SIG-M5 (cell line): ENCODE results near the gene DAP.

Experiments
- DNase-seq: peaks from one replicate; lab custom pipeline; 2025; lab: John Stamatoyannopoulos, UW

DAP gene

DNA sequence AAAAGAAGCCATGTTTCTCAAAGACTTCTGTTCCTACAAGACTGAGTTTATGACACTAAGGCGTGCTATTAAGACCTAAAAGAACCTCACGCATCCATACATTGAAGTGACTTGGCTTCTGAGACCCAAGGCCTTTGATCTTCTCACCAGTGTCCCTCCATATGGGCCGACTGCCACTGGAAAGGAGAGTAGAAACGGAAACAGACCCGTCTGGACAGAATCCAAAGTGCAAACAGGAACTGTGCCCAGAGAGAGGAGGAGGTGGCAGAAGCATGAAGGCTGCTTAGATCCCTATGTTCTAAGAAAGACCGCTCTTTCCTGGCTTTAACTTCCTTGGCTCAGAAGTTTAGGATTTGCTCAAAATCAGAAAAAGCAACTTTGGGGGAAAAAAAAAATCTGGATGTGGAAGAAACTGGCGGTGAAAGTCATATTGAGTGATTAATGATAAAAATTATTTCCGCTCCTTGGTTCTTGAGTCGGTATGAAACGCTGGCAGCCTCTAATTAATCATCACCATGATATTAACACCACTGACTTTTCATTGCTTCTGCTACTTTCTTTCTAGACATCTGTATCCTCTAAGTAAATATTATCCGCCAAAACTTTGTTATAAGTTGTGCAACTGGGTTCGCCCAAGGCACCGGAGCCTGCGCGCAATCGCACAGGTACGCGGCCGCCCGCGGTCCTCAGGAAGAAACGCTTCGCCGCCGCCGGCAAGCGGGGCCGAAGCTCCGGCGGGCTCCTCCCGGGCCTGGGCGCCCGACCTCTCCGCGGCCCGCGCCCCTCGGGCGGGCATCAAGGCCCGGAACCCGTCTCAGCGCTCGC is 726 bp downstream of the DAP start:
- no peak for DNase-seq

DNA sequence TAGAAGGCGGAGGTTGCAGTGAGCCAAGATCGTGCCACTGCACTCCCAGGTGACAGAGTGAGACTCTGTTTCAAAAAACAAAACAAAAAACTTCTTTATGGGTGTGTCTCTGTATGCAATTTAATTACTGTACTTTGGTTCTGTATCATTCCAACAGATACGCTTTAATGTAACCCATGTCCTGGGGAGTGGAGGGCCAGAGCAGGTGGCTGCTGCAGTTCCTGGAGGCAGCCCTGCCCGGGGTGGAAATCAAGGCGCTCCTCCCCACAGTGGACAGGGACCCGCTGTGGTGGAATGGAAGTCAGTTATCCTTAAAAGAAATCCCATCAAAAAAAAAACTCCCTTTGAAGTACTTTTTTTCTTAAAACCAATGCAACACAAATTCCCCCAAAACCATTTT is 1.9 kb downstream of the DAP start:
- DNase-seq, result no peak

DNA sequence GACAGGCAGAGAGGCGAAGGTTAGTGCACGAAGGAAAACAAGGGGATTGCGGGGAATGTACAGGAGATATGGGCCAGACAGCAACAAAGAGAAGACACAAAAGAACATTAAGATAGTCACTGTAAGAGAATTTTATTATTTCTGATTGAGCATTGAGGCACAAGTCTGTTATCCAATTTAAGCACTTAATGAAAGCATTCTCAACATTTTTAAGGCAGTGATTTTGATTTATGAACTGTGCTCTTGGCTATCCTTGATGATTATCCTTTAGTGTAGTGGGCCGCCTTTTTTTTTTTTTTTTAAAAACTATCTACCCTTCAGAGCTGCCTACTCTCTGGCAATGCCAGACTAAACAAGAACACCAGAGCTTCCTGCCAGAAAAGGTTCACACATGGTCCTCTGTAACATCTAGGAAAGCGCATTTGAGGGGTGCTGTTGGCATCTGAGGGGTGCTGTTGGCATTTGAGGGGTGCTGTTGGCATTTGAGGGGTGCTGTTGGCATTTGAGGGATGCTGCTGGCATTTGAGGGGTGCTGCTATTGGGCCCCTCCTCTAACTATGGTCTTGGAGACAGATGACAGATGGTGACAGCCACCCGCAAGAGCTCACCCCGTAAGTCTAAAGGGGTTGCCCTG is 3.0 kb downstream of the DAP start:
- DNase-seq, result no peak

DNA sequence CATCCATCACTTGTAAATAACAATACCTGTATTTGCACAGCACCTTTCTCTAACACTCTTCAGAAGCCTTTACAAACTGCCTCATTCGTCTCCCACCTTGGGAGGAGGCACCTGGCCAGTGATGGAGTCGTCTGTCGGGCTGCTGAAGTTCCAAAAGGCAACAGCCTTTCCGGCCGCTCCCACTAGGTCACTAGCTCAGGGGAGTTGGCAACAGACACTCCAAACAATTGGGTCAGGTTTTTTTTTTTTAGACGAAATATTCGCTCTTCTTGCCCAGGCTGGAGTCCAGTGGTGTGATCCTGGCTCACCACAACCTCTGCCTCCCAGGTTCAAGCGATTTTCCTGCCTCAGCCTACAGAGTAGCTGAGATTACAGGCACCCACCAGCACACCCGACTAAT is 4.0 kb downstream of the DAP start:
- DNase-seq, result no peak

DNA sequence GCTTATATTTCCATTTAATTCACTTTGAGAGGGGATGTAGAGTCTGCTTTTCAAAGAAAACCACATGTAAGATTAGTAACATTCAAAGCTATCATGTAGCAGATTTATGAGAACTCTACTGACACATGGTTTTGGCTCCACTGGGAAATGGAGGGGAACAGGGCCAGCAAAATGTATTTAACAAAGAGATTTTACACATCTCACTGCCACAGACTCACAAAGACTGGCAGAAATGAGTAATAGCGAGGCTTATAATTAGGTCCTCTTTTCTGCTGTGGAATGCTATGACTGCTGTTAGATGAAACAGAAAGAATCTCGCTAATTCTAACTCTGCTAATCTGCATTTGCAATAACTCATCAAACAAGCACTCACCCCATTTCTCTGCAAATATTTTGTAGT is 4.5 kb downstream of the DAP start:
- DNase-seq, result no peak

DNA sequence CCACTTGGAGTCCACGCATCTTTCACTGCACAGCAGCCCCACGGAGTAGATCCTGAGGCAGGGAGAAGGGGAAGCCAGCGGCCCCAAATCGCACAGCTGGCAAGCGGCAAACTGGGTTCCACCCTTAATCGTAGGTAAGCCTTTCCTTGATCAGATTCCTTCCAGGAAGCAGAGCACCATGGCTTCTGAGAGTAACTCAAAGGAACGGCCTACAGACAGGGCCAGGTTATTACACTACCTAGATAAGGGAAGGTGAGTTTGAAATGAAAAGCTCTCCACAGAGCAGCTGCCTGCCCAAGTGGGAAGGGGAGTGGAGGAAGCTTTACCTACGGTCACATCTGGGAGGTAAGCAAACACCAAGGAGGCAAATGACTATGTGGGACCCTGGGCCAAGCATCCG is 7.9 kb downstream of the DAP start:
- DNase-seq, result no peak

DNA sequence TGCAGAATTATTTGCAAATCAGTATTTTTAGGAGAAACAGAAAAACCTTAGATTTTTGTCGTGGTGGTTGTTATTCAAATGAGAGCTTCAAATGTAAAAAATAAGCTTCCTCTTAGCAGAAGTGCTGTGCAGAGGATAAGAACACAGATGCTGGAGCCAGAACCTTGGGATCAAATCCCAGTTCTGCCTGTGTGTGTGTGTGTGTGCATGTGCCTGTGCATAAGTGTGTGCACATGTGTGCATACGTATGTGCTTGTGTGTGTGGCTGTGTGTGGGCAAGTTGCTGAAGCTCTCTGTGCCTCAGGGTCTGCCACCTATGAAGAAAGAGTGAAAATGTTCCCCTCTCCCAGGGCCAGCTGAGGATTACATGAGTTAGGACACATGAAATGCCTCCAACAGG is 8.6 kb downstream of the DAP start:
- no peak for DNase-seq

DNA sequence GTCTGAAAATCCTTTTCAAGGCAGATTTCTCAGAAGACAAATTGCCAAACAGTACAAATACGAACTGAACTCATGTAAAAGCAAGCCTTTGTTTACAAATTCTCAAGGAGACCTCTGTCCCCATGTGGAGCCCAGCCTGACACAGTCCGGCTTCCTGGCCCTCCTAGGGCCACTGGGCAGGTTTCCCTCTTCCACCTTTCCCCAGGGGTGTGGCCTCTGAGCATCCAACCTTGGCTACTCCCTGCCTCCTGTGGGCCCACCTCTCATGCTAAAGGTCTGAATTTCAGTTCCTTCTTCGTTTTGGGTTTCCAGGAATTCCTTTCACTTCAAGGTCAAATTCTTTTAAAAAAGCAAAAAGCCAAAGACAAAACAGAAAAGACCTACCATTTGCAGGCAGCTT is 10.1 kb downstream of the DAP start:
- DNase-seq, result no peak

- no peak for DNase-seq
Measured at GRCh38 chr5:10747678-10748622, 13.1 kb downstream of the DAP start.

DNA sequence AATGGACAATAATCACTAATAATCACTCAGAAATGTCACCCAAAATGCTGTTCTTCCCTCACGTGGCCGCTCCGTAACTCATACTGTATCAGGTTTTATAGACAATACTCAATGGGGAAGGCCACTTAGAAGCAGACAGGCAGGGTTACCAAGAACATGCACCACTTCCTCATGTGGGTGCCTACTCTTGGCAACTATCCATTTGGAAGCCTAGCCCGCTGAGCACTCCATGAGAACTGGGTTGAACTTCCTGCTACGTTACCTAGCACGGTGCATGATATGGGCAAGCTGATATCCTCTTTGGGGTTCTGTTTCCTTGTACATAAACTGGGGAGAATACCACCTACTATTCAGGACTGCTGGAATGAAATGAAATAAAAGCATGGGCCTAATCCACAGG is 14.3 kb downstream of the DAP start:
- DNase-seq, result no peak

DNA sequence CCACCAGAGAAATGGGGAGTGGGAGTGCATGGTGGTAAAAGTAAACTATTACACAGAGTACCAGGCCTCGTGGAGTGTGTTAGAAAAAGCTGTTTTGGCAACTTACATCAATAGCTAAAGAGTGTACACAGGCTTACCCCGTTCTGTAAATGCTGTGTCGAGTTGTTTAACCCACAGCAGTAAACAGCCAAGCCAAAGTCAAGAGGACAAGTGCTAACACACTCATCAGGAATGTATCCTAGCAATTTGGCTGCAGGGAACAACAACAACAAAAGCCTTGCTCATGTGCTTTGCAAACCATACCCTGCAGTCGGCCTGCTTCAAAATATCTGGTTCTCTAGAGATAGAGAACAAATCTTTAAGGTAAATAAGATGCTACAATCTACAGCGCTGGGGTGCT is 15.9 kb downstream of the DAP start:
- no peak for DNase-seq

- no peak for DNase-seq
Measured at GRCh38 chr5:10744681-10745080, 16.4 kb downstream of the DAP start.

DNA sequence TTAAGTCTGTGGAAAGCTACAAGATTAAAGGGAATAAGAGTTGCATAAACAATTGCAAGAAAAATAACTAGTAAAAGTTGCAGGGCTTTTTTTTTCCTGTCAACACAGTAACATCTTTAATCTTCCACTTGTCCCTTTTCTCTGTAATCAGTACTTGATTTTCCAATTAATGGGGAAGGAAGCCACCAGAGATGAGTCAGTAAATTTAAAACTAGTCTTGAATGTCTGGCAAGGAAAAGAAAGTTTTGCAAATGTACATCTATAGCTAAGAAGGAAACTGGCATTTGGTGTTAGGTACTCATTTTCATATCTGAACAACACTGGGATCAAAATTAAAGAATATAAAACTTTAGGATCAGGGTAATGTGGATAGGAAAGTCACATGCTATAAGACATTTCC is 17.1 kb downstream of the DAP start:
- no peak for DNase-seq

GRCh38 chr5:10743526-10743925 is 17.5 kb downstream of the DAP start:
- no peak for DNase-seq

- DNase-seq, result no peak
Measured at GRCh38 chr5:10741661-10742060, 19.4 kb downstream of the DAP start.

GRCh38 chr5:10740384-10740783 is 20.6 kb downstream of the DAP start:
- DNase-seq, result no peak

DNA sequence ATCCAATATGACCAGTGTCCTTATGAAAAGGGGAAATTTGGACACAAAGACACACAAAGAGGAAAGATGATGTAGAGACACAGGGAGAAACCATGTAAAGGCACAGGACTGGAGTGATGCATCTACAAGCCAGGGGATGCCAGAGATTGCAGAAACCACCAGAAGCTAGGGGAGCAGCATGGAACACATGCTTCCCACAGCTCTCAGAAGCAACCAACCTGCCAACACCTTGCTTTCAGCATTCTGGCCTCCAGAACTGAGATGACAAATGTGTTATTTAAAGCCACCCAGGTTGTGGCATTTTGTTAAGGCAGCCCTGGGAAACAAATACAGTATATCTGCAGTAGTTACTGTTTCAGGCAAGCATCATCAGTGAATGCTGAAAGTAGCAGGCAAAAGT is 23.2 kb downstream of the DAP start:
- no peak for DNase-seq

GRCh38 chr5:10736808-10737207 is 24.2 kb downstream of the DAP start:
- no peak for DNase-seq

GRCh38 chr5:10736354-10736753 is 24.7 kb downstream of the DAP start:
- no peak for DNase-seq

- DNase-seq, result no peak
Measured at GRCh38 chr5:10735569-10736276, 25.3 kb downstream of the DAP start.

GRCh38 chr5:10734832-10735523 is 26.1 kb downstream of the DAP start:
- no peak for DNase-seq
